Neutrophil (primary cell): ENCODE data around the gene RARB.

Experiments
- H3K27ac ChIP-seq: fragments of 200-600 bp; sonication (generic); 2 replicates; pipeline ENCODE4 v1.5.1; 2016; ENCODE audit warnings: mild to moderate bottlenecking, moderate library complexity
- H3K27me3 ChIP-seq: fragments of 200-600 bp; sonication (generic); 2 replicates; pipeline ENCODE4 v1.6.0; 2016; ENCODE audit warnings: mild to moderate bottlenecking
- H3K36me3 ChIP-seq: fragments of 200-600 bp; sonication (generic); 2 replicates; pipeline ENCODE4 v1.5.1; 2017
- H3K4me1 ChIP-seq, 2 experiments: fragments of 200-600 bp in 1 of 2; sonication (generic) in 1 of 2; 1 replicate in 1 of 2; 2 replicates in 1 of 2; pipeline versions ENCODE4 v1.5.1 to v1.6.1; 2013 to 2016; ENCODE audit warnings: low read depth in 1 of 2, low read length in 1 of 2, mild to moderate bottlenecking in 1 of 2, moderate library complexity in 1 of 2; ENCODE audit not compliant: control insufficient read depth in 1 of 2, insufficient read depth in 1 of 2
- H3K4me3 ChIP-seq, 2 experiments: fragments of 200-600 bp in 1 of 2; sonication (generic) in 1 of 2; 1 replicate in 1 of 2; 2 replicates in 1 of 2; pipeline ENCODE4 v1.5.1; 2013 to 2016; ENCODE audit warnings: low read depth in 1 of 2, low read length in 1 of 2, mild to moderate bottlenecking in 1 of 2, moderate library complexity in 1 of 2
- H3K9me3 ChIP-seq: fragments of 200-600 bp; sonication (generic); 2 replicates; pipeline ENCODE4 v1.5.1; 2016
- CTCF ChIP-seq: fragments of 200-600 bp; sonication (generic); IDR thresholded peaks from 2 replicates; pipeline ENCODE4 v1.5.1; 2016; ENCODE audit warnings: antibody characterized with exemption

The RARB gene

GRCh38 chr3:25558121-25558520 lies 130.1 kb downstream of the RARB start:
- no peaks in the 10 kb centered on the region for H3K4me1 ChIP-seq
- H3K9me3 ChIP-seq = no peaks in the 10 kb centered on the region
- H3K27me3 ChIP-seq = no peaks in the 10 kb centered on the region
- no peak overlapping the region for H3K27ac ChIP-seq
- H3K4me3 ChIP-seq = no peak overlapping the region
- TF ChIP-seq CTCF = no peak
- H3K36me3 ChIP-seq = no peaks in the 10 kb centered on the region

- H3K27ac ChIP-seq = no peak overlapping the region
- H3K36me3 ChIP-seq = no peaks in the 10 kb centered on the region
- TF ChIP-seq CTCF = no peak
- no peaks in the 10 kb centered on the region for H3K27me3 ChIP-seq
- H3K4me1 ChIP-seq = no peaks in the 10 kb centered on the region
- no peak overlapping the region for H3K4me3 ChIP-seq
- H3K9me3 ChIP-seq = no peaks in the 10 kb centered on the region
Measured at GRCh38 chr3:25558796-25559195, 130.7 kb downstream of the RARB start.

DNA sequence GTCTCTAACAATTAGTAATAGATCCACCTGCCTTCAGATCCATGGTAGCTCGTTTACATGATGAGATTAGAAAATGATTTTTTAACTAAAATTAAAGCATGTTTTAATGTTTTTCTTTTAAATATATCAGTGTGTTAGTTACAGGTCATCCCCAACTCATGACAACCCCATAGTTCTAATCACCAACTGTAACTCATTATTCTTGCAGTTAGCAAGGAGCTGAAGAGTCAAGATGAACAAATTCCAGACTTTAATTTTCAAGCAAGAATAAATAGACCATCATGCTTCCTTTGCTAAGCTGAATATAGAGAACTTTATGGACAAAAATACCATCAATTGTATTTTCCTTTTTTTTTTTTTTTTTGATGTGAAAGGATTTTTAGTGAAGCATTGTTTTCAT lies 135.5 kb downstream of the RARB start:
- Histone ChIP-seq H3K27ac (no peak overlapping the region), H3K4me3 (no peak overlapping the region), H3K27me3 (no peaks in the 10 kb centered on the region), H3K36me3 (no peaks in the 10 kb centered on the region), H3K4me1 (no peaks in the 10 kb centered on the region), H3K9me3 (no peaks in the 10 kb centered on the region)
- no peak for TF ChIP-seq CTCF

GRCh38 chr3:25564075-25564474 lies 136.0 kb downstream of the RARB start:
- Histone ChIP-seq H3K4me1 (no peaks in the 10 kb centered on the region), H3K9me3 (no peaks in the 10 kb centered on the region), H3K27ac (no peak overlapping the region), H3K36me3 (no peaks in the 10 kb centered on the region), H3K27me3 (no peaks in the 10 kb centered on the region), H3K4me3 (no peak overlapping the region)
- no peak for TF ChIP-seq CTCF

DNA sequence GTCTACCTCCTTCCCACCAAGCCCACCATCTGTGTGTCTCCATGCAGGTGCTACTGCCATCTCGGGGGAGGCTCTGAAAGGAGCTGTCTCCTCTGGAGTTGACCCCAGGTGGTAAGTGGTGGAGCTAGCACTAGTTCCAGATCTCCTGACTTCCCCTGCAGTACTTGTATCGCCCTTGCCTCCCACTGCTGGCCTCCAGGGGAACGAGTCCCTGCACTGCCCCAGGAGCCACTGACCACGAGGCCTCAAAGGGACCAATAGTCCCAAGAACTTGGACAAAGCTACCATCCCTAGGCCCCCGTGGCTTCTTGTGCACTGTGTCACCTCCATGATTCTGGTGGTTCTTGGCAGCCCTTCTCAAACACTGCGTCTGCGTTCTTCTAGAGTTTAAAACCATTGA lies 137.7 kb downstream of the RARB start:
- no peaks in the 10 kb centered on the region for H3K9me3 ChIP-seq
- TF ChIP-seq CTCF = no peak
- H3K36me3 ChIP-seq = no peaks in the 10 kb centered on the region
- no peaks in the 10 kb centered on the region for H3K4me1 ChIP-seq
- H3K4me3 ChIP-seq = no peak overlapping the region
- H3K27me3 ChIP-seq = no peaks in the 10 kb centered on the region
- H3K27ac ChIP-seq = no peak overlapping the region

DNA sequence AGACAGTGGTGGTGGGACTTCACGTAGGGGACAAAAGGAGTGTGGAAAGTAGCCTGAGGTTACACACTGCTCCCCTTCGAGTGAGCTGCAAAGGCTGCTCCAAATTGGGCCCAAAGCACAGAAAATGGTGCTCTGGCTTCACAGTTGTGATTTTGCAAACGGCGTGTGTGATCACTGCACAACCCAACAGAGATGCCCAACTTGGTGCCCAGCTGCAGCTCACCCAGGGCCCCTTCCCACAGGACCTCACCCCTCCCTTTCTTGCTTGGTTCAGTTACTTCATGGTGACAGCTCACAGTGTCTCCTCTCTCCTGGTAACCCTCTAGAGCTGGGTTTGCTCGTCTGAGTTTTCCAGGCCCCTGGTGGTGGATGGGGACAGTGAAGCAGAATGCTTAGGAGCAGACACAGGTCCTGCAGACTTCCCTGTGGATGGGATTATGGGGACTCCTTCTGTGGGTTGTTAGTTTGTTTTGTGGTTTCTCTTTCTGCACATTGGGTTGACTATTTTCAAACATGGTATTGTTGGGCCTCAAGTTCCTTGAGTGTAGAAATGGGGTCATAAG lies 138.4 kb downstream of the RARB start:
- H3K27me3 ChIP-seq = no peaks in the 10 kb centered on the region
- no peak overlapping the region for H3K4me3 ChIP-seq
- H3K36me3 ChIP-seq = no peaks in the 10 kb centered on the region
- H3K4me1 ChIP-seq = no peaks in the 10 kb centered on the region
- no peak overlapping the region for H3K27ac ChIP-seq
- no peaks in the 10 kb centered on the region for H3K9me3 ChIP-seq
- TF ChIP-seq CTCF = no peak
